GM18951 (cell line): Measurements from ENCODE around the gene GPATCH2.

ENCODE experiments used
- POLR2A ChIP-seq: IDR thresholded peaks from 4 replicates; pipeline ENCODE4 v1.6.1; 2011; ENCODE audit warnings: mild to moderate bottlenecking; ENCODE audit not compliant: insufficient read length, insufficient read depth; ENCODE audit errors: extremely low read depth
- in situ Hi-C: fragments of 300-500 bp; cut with MboI; formaldehyde crosslinking; loops from one replicate; pipeline ENCODE4 v1.12.0; 2022; ENCODE audit warnings: low sequenced_read_pairs, mixed read lengths, inconsistent platforms; ENCODE audit not compliant: unreplicated experiment

The GPATCH2 gene

GRCh38 chr1:217482356-217483102 lies 148.4 kb downstream of the GPATCH2 start:
- TF ChIP-seq POLR2A = no peak
- in situ Hi-C loops = no loop called here

- TF ChIP-seq POLR2A = no peak
- in situ Hi-C loops = no loop called here
These were observed 152.4 kb downstream of the GPATCH2 start for GRCh38 chr1:217478450-217478849.

DNA sequence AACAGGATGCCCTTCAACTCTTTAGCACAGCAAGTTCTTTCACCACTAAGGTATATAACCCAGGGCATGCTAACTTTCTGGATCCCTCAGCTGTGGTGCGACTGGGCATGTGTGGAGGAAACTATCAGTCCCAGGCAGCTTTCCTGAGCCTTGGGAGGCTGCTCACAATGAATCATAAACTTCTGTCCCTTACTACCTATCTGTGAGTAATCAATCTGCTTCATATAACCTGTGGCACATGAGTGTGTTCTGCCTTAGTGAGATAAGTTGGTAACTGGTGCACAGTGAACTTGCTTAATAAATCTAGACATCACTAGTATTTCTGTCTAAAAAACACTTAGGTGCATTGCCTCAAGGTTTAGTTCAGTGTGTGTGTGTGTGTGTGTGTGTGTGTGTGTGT lies 158.0 kb downstream of the GPATCH2 start:
- in situ Hi-C loops = no loop called here
- no peak for TF ChIP-seq POLR2A

DNA sequence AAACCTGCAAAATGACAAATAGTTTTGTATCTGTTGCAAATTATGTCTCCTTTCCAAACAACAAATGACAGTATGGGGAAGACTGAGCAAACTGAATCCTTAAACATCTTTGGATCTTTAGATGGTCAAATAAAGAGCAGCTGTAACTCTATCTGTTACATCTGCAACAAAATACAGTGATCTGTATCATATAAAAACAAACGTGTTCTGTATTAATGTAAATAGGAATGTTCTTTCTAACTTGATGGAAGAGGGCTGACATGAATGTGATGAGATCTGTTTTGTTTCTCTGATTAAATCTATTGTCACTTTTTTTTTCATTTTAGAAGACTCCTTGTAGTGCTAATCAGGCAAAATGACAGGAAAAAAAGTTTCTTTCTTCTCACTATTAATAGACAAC lies 159.5 kb downstream of the GPATCH2 start:
- in situ Hi-C loops = no loop called here
- TF ChIP-seq POLR2A = no peak

DNA sequence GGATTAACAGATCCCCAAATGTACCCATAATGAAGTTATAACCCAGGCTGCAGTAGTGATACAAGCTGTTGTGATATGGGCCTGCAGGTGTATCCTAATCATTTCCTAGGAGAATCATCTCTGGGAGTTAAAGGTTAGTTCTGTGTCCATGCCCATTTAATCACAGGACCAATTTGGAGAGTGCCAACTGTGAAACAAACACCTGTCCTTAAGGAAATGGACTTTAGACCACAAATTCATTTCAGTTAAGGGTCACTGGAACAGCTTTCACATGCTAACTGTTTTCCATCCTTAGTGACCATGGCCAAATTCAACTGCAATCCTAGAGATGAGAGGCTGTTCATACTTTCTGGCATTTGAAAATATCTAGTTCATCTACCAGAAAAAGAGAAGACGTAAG lies 160.9 kb downstream of the GPATCH2 start:
- no peak for TF ChIP-seq POLR2A
- in situ Hi-C loops = no loop called here

DNA sequence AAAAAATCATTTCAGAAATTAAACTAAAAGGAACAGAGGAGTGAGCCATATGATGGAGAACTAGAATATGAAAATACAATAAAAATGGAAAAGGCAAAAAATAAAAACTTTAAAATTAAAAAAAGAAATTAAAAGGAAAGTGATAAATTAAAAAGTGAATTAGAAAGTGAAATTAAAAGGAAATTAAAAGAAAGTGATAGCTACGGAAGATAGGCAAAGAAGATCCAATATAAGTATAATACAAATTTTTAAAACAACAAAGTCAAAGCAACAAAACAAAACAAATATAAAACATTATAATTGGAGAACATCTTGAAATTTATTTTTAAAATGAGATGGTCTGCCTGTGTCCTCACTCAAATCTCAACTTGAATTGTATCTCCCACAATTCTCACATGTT lies 165.8 kb downstream of the GPATCH2 start:
- TF ChIP-seq POLR2A = no peak
- in situ Hi-C loops = no loop called here

- no peak for TF ChIP-seq POLR2A
- in situ Hi-C loops = no loop called here
These were observed 168.2 kb downstream of the GPATCH2 start for GRCh38 chr1:217462666-217463065.

GRCh38 chr1:217462159-217462558 lies 168.7 kb downstream of the GPATCH2 start:
- in situ Hi-C loops = no loop called here
- no peak for TF ChIP-seq POLR2A

DNA sequence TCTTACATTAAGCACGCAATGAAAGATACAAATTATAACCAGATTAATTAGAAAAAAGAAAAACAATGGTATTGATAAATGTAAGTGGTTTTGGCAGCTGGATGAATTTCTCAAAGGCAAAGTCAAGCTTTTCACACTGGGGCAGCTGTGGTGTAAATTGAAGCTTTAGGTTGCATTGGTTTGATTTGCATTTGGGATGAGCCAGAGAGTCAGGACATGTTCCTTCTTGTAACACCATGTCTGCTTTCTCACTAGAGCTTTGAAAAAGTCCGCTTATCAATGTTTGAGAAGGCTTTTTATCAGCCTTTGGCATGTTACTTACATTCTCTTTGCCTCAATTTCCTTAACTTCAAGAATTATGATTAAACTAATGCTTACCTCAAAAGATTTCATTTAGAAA lies 173.9 kb downstream of the GPATCH2 start:
- in situ Hi-C loops = no loop called here
- TF ChIP-seq POLR2A = no peak

DNA sequence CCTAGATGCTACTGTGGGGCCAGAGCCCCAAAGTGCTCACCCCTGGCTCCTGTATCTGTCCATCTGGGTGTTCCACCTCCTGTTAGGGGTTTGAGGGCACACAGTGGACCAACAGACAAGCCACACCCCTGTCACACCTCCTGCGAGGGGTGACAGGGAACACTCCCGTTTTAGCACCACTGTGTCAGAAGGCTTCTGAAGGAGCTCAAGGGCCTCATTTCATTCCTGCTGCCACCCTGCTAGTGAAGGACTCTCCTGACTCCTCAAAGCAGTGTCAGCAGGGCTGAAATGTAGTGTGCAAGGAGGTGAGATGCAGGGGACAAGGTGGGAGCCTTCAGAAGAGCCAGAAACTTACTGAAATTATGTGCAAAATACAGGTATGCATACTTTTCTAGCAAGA lies 174.6 kb downstream of the GPATCH2 start:
- in situ Hi-C loops = no loop called here
- TF ChIP-seq POLR2A = no peak

GRCh38 chr1:217453816-217454215 lies 177.1 kb downstream of the GPATCH2 start:
- no peak for TF ChIP-seq POLR2A
- in situ Hi-C loops = no loop called here

DNA sequence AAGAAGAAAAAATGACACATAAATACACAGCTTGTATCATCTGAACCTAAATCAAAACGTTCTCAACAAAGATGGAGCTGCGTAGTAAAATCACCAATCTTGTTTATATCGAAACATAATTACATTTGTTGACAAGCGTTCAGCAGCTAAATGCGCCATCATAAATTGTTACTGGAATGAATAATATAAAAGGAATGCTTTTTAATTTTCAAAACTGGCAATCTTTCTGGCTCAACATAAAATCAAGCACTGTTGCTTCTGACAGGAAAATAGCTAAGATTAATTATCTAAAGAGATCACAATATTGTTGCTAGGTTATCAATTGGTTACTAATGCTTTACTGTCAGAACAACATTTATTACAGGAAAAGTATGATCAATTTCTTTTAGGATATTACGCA lies 181.5 kb downstream of the GPATCH2 start:
- no peak for TF ChIP-seq POLR2A
- in situ Hi-C loops = no loop called here

GRCh38 chr1:217443845-217444244 lies 187.0 kb downstream of the GPATCH2 start:
- TF ChIP-seq POLR2A = no peak
- in situ Hi-C loops = no loop called here

DNA sequence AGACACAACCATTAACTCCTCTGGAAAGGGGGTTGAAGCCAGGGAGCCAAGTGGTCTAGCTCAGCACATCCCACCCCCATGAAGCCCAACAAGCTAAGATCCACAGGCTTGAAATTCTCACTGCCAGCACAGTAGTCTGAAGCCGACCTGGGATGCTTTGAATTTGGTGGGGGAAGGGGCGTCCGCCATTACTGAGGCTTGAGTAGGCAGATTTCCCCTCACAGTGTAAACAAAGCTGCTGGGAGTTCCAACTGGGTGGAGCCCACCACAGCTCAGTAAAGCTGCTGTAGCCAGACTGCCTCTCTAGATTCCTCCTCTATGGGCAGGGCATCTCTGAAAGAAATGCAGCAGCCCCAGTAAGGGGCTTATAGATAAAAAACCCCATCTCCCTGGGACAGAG lies 193.5 kb downstream of the GPATCH2 start:
- in situ Hi-C loops = no loop called here
- TF ChIP-seq POLR2A = no peak

DNA sequence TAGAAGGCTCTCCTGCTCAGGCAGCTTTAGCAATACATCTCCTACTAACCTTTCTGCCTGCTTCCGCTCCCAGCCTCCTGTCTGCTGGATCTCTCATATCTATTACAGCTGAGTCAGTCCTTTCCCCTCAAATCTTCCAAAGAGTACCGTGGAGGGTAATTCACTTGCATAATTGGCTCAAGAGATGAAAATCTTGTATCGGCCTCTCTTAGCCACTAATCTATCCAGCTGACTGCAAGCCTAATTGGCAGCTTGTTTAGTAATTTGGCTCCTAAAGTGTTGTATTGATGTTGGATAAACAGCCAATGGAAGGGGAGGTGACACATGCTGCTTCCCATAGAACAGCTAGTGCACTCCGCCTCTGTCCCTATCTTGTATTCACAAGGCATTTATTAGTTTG lies 195.7 kb downstream of the GPATCH2 start:
- in situ Hi-C loops = no loop called here
- TF ChIP-seq POLR2A = no peak
